Urothelium cell line (cell line): ENCODE results near the gene CNTNAP2.
A peak's percentile ranks its signal among the peaks of the same experiment; 100 is the strongest.

Source experiments
- DNase-seq: peaks from one replicate; pipeline ENCODE4 v3.0.0; 2011; ENCODE audit warnings: low spot score, mixed read lengths
- FAIRE-seq: peaks from 2 replicates; lab custom pipeline; 2011; peaks lifted over from hg19 to GRCh38; lab: Jason Lieb, UNC

CNTNAP2 gene

GRCh38 chr7:147429961-147430360, 1313.4 kb downstream of the CNTNAP2 start:
- FAIRE-seq (no peak), DNase-seq (no peak)

- no peak for DNase-seq
- no peak for FAIRE-seq
These were observed 1315.5 kb downstream of the CNTNAP2 start for GRCh38 chr7:147432079-147432478.

DNA sequence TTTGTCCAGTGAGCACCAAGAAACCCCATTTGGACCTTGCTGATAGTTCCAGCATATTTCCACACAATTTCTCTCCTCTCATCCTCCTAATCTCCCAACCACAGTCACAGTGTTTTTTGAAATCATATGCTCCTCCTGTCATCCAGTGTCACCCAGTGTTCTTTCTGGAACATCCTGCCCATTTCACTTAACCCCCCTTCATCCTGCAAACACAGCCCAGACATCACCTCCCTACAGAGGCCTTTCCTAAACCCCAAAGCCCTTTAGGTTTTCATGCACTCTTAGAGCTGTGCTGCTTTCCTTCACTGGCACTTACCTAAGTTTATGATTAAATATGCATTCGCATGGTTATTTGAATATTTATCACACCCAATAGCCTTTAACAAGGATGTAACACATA, 1316.0 kb downstream of the CNTNAP2 start:
- FAIRE-seq (no peak), DNase-seq (no peak)

DNA sequence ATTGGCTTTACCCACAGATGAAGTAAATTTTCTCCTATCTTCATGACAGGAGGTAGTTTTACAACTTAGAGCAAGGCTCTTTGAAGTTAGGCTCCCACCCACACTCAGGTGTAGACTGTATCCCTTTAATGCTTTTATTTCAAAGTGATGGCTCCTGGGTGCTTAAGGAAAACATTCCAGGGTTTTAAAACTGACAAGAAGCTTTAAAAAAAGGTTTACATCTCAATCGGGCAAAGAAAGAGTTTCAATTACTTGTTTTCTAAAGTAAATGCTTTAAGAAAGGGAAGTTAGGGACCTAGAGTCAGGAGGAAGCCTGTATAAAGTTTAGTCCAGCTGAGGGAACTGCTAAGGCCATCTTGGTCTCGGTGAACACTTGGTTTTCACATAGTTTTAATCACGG, 1320.1 kb downstream of the CNTNAP2 start:
- FAIRE-seq, result no peak

DNA sequence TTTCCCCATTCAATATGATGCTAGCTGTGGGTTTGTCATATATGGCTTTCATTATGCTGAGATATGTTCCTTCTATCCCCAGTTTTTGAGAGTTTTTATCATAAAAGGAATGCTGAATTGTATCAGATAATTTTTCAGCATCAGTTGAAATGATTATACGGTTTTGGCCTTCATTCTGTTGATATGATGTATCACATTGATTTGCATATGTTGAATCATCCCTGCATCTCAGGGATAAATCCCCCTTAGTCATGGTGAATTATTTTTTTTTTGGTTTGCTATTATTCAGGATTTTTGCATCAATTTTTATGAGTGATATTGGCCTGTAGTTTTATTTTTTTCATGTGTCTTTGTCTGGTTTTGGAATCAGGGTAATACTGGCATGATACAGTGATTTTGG, 1321.6 kb downstream of the CNTNAP2 start:
- no peak for FAIRE-seq
- DNase-seq, result no peak

More for the DNA sequence above, 1320.1 kb downstream of the CNTNAP2 start:
- DNase-seq, result no peak

- no peak for FAIRE-seq
These were observed 1327.3 kb downstream of the CNTNAP2 start for GRCh38 chr7:147443942-147444341.

DNA sequence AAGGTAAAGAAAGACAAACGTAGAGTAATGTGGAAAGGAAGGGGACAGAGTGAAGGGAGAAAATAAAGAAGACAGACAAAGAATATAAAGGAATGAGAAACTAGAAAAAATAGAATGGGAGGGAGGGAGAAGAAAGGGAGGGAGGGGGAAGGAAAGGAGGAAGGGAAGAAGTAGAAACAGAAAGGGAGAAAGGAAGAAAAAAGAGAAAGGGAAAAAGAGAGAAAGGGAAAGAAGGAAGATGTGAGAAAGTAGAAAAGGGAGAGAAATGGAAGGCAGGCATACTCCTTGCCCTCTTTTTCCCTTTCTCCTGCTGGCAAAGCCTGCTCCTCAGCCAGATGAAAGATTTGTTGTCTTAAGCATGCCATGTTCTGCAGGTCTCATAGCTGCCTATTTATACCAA, 1336.2 kb downstream of the CNTNAP2 start:
- DNase-seq (no peak), FAIRE-seq (no peak)

More at GRCh38 chr7:147443942-147444341, 1327.3 kb downstream of the CNTNAP2 start:
- no peak for DNase-seq

- FAIRE-seq (no peak), DNase-seq (no peak)
These were observed 1348.6 kb downstream of the CNTNAP2 start for GRCh38 chr7:147465223-147465622.

- FAIRE-seq (no peak), DNase-seq (no peak)
These were observed 1356.0 kb downstream of the CNTNAP2 start for GRCh38 chr7:147472556-147472955.

DNA sequence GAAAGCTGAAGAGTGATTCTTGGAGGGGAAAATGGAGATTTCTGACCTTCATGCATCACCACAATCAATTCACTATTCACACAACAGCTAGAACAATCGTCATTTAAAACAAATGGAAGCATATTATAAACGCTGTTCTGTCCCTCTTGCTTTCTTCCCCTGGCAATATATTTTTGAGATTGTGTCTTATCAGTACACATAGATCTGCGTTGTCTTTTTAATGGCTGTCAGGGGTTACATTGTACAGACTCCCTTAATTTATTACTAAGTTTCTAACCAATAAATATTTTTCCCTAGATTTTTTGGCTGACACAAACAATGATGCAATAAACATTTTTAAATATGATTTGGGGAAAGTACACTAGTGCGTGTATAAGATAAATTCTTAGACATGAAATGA, 1358.3 kb downstream of the CNTNAP2 start:
- DNase-seq (no peak), FAIRE-seq (no peak)

DNA sequence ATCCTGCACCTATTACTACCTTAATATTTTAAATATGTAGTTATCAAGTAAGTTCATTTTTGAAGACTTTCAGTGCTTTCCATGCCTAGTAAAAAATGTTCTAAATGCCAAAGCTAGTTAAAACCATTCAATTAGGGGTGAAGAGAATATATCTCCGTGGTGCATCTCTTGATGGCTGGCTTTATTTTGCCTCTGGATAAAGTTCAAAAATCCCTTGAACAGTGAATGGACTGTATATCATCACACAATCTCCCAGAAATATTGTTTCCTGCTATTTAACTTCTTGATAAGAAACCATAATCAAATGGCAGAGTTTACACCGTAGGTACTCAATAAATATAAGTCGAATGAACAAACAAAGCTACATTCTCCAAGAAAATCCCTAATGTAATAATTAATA, 1360.9 kb downstream of the CNTNAP2 start:
- FAIRE-seq, result no peak

DNA sequence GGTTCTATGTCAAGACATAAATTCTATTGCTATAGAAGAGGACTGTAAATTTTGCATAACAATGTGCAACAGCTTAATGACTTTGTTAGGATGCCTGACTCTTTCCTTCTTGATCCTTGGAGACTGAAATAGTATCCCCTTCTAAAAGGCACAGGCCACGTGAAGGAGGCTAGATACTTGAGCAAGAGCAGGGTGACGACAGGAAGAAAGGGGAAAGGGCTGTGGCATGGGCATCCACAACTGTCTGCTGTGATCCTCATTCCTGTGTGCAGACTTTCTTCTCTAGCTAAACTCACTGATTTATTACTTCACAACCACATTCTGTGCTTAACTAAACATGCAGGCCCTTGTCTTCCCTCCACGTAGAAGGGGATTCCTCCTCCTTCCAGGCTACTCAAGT, 1362.2 kb downstream of the CNTNAP2 start:
- DNase-seq (no peak), FAIRE-seq (no peak)

More for the DNA sequence above, 1360.9 kb downstream of the CNTNAP2 start:
- DNase-seq, result no peak

DNA sequence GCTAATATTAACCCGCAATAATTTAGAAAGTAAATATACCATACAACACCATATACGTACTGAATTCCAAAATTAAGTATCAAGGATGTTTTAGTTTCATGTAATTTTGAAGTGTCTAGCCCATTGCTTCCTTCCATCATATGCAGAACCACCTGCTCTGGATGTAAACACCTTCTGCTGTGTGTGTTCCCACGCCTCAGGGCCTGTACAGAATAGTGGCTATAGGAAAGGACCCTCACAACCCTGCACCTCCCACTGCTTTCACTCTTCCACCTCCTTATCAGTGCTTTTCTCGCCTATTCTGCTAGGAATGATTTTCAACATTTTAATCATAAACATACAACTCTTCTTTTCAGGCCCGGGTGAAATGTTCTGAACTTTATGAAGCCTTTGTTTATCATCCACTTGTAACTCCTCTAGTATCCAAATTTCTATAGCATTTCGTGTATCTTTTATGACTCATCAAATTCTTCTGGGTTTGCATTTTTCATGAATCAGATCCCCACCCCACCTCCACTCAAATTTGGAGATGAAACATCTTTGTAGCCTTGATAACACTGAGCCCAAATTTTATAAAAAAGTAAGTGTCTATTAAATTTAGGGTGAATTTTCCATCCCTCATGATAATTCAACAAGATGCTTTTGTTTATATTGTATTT, 1367.2 kb downstream of the CNTNAP2 start:
- DNase-seq (no peak), FAIRE-seq (no peak)

GRCh38 chr7:147485660-147486210, 1369.1 kb downstream of the CNTNAP2 start:
- no peak for FAIRE-seq

GRCh38 chr7:147492606-147493005, 1376.0 kb downstream of the CNTNAP2 start:
- DNase-seq (no peak), FAIRE-seq (no peak)

More at GRCh38 chr7:147485660-147486210, 1369.1 kb downstream of the CNTNAP2 start:
- no peak for DNase-seq

GRCh38 chr7:147496209-147496608, 1379.6 kb downstream of the CNTNAP2 start:
- FAIRE-seq (no peak), DNase-seq (no peak)

GRCh38 chr7:147497246-147497645, 1380.6 kb downstream of the CNTNAP2 start:
- FAIRE-seq (no peak), DNase-seq (no peak)

DNA sequence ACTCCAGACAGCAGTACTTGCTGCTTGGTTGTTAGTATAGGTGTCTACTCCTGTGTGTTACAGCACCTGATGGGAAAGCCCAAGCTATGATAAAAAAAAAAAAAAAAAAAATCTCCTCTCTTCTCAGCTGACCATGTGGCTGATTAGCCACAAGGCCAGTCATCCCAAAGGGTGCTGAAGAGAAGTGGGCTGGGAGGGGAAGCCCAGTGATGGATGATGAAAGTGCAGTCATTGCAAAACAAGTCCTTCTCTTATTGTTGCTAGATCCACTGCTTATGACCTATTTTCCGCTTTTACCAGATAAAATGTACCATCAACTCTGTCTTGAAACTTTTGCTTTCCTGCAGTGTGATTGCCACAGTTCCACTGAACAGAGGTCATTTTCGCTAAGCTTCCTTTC, 1381.5 kb downstream of the CNTNAP2 start:
- DNase-seq (no peak), FAIRE-seq (no peak)

- DNase-seq (no peak), FAIRE-seq (no peak)
These were observed 1392.5 kb downstream of the CNTNAP2 start for GRCh38 chr7:147509035-147509501.

- FAIRE-seq, result no peak
- DNase-seq, result no peak
These were observed 1393.1 kb downstream of the CNTNAP2 start for GRCh38 chr7:147509541-147510200.

- FAIRE-seq, result no peak
These were observed 1393.6 kb downstream of the CNTNAP2 start for GRCh38 chr7:147510201-147510542.

DNA sequence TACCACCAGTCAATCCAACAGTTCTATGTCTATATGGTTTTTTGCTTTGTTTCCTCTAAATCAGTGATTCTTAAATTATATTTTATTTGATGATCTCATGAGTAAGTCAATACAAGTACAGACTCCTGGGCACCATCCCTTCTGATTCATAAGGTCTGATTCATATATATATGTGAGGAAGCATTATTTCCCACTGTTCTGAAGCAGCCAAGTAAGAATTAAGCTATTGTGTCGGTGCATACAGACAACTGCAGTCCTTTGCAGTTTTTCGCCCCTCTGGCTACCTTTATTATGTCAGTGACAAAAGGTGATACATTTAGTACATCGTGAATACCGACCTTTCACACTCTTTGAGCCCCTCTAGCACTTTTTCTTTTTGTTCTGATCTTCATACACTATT, 1394.3 kb downstream of the CNTNAP2 start:
- no peak for FAIRE-seq

More at GRCh38 chr7:147510201-147510542, 1393.6 kb downstream of the CNTNAP2 start:
- no peak for DNase-seq

More for the DNA sequence above, 1394.3 kb downstream of the CNTNAP2 start:
- DNase-seq, result peak; percentile 1
